ENCODE measurements around the gene ZDHHC13.

The ZDHHC13 gene

GRCh38 chr11:19204836-19205235, 87.9 kb downstream of the ZDHHC13 start:
- no peak for DNase-seq (ENCODE audit: low read depth)

GRCh38 chr11:19208181-19208580, 91.2 kb downstream of the ZDHHC13 start:
- no peak for DNase-seq (ENCODE audit: low read depth)

GRCh38 chr11:19208959-19209546, 92.1 kb downstream of the ZDHHC13 start:
- no peak for DNase-seq (ENCODE audit: low read depth)

GRCh38 chr11:19209617-19210370, 92.8 kb downstream of the ZDHHC13 start:
- DNase-seq (ENCODE audit: low read depth), result no peak

GRCh38 chr11:19216021-19216420, 99.1 kb downstream of the ZDHHC13 start:
- DNase-seq (ENCODE audit: low read depth), result no peak

GRCh38 chr11:19216709-19217374, 99.9 kb downstream of the ZDHHC13 start:
- no peak for DNase-seq (ENCODE audit: low read depth)

GRCh38 chr11:19218216-19218615, 101.2 kb downstream of the ZDHHC13 start:
- DNase-seq (ENCODE audit: low read depth), result no peak

GRCh38 chr11:19218786-19219460, 102.0 kb downstream of the ZDHHC13 start:
- DNase-seq (ENCODE audit: low read depth), result no peak

- DNase-seq (ENCODE audit: low read depth), result no peak
These were observed 104.1 kb downstream of the ZDHHC13 start for GRCh38 chr11:19220903-19221724.

- DNase-seq (ENCODE audit: low read depth), result no peak
These were observed 108.2 kb downstream of the ZDHHC13 start for GRCh38 chr11:19225123-19225522.

- no peak for DNase-seq (ENCODE audit: low read depth)
These were observed 108.6 kb downstream of the ZDHHC13 start for GRCh38 chr11:19225581-19225980.

All from T follicular helper cell (primary cell).